GM13977 (cell line): ENCODE data around the gene ARID1A.

Source experiments
- DNase-seq: peaks from one replicate; pipeline ENCODE4 v3.0.0; 2012; ENCODE audit warnings: low spot score
- CTCF ChIP-seq: IDR thresholded peaks from 2 replicates; pipeline ENCODE4 v1.5.1; 2012; ENCODE audit warnings: mild to moderate bottlenecking, control low read depth; ENCODE audit not compliant: insufficient read depth; ENCODE audit errors: extremely low read depth, missing control alignments
- in situ Hi-C: fragments of 300-500 bp; cut with MboI; formaldehyde crosslinking; loops from one replicate; pipeline ENCODE4 v1.12.0; 2022; ENCODE audit warnings: low sequenced_read_pairs, low pct_unique_long_range_greater_than_20kb, mixed read lengths, inconsistent platforms; ENCODE audit not compliant: unreplicated experiment

ARID1A gene

GRCh38 chr1:26733982-26734381 lies 38.2 kb downstream of the ARID1A start:
- in situ Hi-C loops: no loop called here
- no peak for TF ChIP-seq CTCF

GRCh38 chr1:26734501-26735058 lies 38.8 kb downstream of the ARID1A start:
- TF ChIP-seq CTCF: no peak
- in situ Hi-C loops: no loop called here
- no peak for DNase-seq

More at GRCh38 chr1:26733982-26734381, 38.2 kb downstream of the ARID1A start:
- DNase-seq: no peak

GRCh38 chr1:26739329-26739914 lies 43.6 kb downstream of the ARID1A start:
- no peak for DNase-seq
- TF ChIP-seq CTCF: no peak
- in situ Hi-C loops: no loop called here

- no peak for TF ChIP-seq CTCF
- in situ Hi-C loops: no loop called here
- DNase-seq: no peak
Observed at GRCh38 chr1:26740023-26740634, 44.3 kb downstream of the ARID1A start.

- no peak for DNase-seq
- no peak for TF ChIP-seq CTCF
- in situ Hi-C loops: no loop called here
Observed at GRCh38 chr1:26740952-26741351, 45.1 kb downstream of the ARID1A start.

GRCh38 chr1:26743426-26744059 lies 47.7 kb downstream of the ARID1A start:
- no peak for TF ChIP-seq CTCF
- in situ Hi-C loops: no loop called here

More at GRCh38 chr1:26743426-26744059, 47.7 kb downstream of the ARID1A start:
- DNase-seq: no peak
